H1 (cell line): Measurements from ENCODE around the gene DUS1L. TPM values are rescaled to one million over a fixed set of nuclear protein-coding genes. Genes with fewer than 3 reads are reported as not detected.

Source experiments
- CTCF ChIA-PET: fragments of 300-600 bp; sonication (Branson Sonifier 250); formaldehyde crosslinking; loops from one replicate; lab custom pipeline; 2021; ENCODE audit not compliant: partially characterized antibody; lab: Charles Lee
- POLR2A ChIA-PET: fragments of 300-600 bp; sonication (Branson Sonifier 250); formaldehyde crosslinking; loops from one replicate; lab custom pipeline; 2021; ENCODE audit warnings: inconsistent platforms; ENCODE audit not compliant: partially characterized antibody; lab: Charles Lee
- DNase-seq, 2 experiments: peaks; one replicate each; pipeline versions ENCODE4 v3.0.0 to v3.0.0-alpha.2; 2010 to 2022; ENCODE audit warnings: low spot score in 2 of 2, low read depth in 1 of 2, mixed read lengths in 1 of 2
- FAIRE-seq: peaks from 2 replicates; lab custom pipeline; 2011; peaks lifted over from hg19 to GRCh38; lab: Jason Lieb, UNC
- H2AFZ ChIP-seq: 2 replicates; pipeline ENCODE4 v1.8.1; 2012; ENCODE audit warnings: low read length, inconsistent platforms
- H2AK5ac ChIP-seq: 2 replicates; pipeline ENCODE4 v1.6.1; 2013; ENCODE audit warnings: low read depth, low read length
- H2BK120ac ChIP-seq: replicated peaks from 2 replicates; pipeline ENCODE3; 2013; ENCODE audit warnings: low read depth, low read length, inconsistent platforms
- H2BK12ac ChIP-seq: 2 replicates; pipeline ENCODE4 v1.6.1; 2013; ENCODE audit warnings: low read depth, low read length
- H2BK15ac ChIP-seq: 2 replicates; pipeline ENCODE4 v1.6.1; 2013; ENCODE audit warnings: low read length
- H2BK20ac ChIP-seq: 2 replicates; pipeline ENCODE4 v1.6.1; 2013; ENCODE audit warnings: low read length
- H2BK5ac ChIP-seq: 2 replicates; pipeline ENCODE4 v1.6.1; 2013; ENCODE audit warnings: low read depth, low read length
- H3K14ac ChIP-seq: 2 replicates; pipeline ENCODE4 v1.6.1; 2013; ENCODE audit warnings: inconsistent platforms; ENCODE audit not compliant: insufficient read length
- H3K18ac ChIP-seq: 2 replicates; pipeline ENCODE4 v1.6.1; 2013; ENCODE audit warnings: low read length; ENCODE audit errors: extremely low read depth
- H3K23ac ChIP-seq: 2 replicates; pipeline ENCODE4 v1.6.1; 2013; ENCODE audit warnings: inconsistent platforms; ENCODE audit not compliant: insufficient read length
- H3K23me2 ChIP-seq: 2 replicates; pipeline ENCODE4 v1.6.1; 2013; ENCODE audit warnings: low read depth, low read length
- H3K27ac ChIP-seq: 2 replicates; pipeline ENCODE4 v1.6.1; 2011; ENCODE audit warnings: low read depth, low read length, inconsistent platforms
- H3K27me3 ChIP-seq, 4 experiments: replicated peaks in 1 of 4; 1 replicate in 1 of 4; 2 replicates in 3 of 4; pipeline versions ENCODE4 v1.6.1 to v1.8.1; 2011 to 2013; ENCODE audit warnings: low read length in 3 of 4, mild to moderate bottlenecking in 3 of 4, inconsistent platforms in 2 of 4, mixed read lengths in 2 of 4, moderate library complexity in 1 of 4; ENCODE audit not compliant: control insufficient read depth in 3 of 4, insufficient read depth in 3 of 4; ENCODE audit errors: extremely low read depth in 1 of 4
- H3K36me3 ChIP-seq, 4 experiments: 2 replicates each; pipeline versions ENCODE4 v1.6.1 to v1.8.1; 2011 to 2013; ENCODE audit warnings: mild to moderate bottlenecking in 4 of 4, low read length in 3 of 4, moderate library complexity in 2 of 4, control low read depth in 1 of 4, inconsistent platforms in 1 of 4; ENCODE audit not compliant: insufficient read depth in 4 of 4, control insufficient read depth in 2 of 4
- H3K4ac ChIP-seq: replicated peaks from 2 replicates; pipeline ENCODE3; 2013; ENCODE audit warnings: low read length, low read depth, mixed read lengths, inconsistent platforms; ENCODE audit not compliant: insufficient read length
- H3K4me1 ChIP-seq, 4 experiments: replicated peaks in 1 of 4; 1 replicate in 1 of 4; 2 replicates in 3 of 4; pipeline versions ENCODE4 v1.6.1 to v1.8.1; 2011 to 2013; ENCODE audit warnings: low read length in 3 of 4, inconsistent platforms in 2 of 4, mixed read lengths in 1 of 4; ENCODE audit not compliant: insufficient read depth in 4 of 4, control insufficient read depth in 3 of 4
- H3K4me2 ChIP-seq, 2 experiments: 2 replicates each; pipeline versions ENCODE4 v1.6.1 to v1.8.1; 2011 to 2013; ENCODE audit warnings: low read depth in 2 of 2, low read length in 2 of 2, control low read depth in 1 of 2, inconsistent platforms in 1 of 2, mild to moderate bottlenecking in 1 of 2; ENCODE audit not compliant: insufficient read depth in 1 of 2
- H3K4me3 ChIP-seq, 4 experiments: fragments of 200-600, 300-600 bp in 1 of 4; sonication (generic), shearing (Covaris generic), sonication (Bioruptor Twin) in 1 of 4; 2 replicates each; pipeline versions ENCODE4 v1.5.1 to v1.8.1; 2011 to 2016; ENCODE audit warnings: low read length in 4 of 4, low read depth in 3 of 4, control low read depth in 2 of 4, inconsistent platforms in 2 of 4, mild to moderate bottlenecking in 2 of 4, mixed read lengths in 1 of 4, moderate library complexity in 1 of 4; ENCODE audit not compliant: insufficient read depth in 2 of 4; ENCODE audit errors: extremely low read depth in 1 of 4
- H3K56ac ChIP-seq: replicated peaks from 2 replicates; pipeline ENCODE3; 2013; ENCODE audit warnings: low read depth, mild to moderate bottlenecking, mixed read lengths, low read length, inconsistent platforms; ENCODE audit not compliant: insufficient read length
- H3K79me1 ChIP-seq: 2 replicates; pipeline ENCODE4 v1.6.1; 2013; ENCODE audit warnings: low read depth, low read length, control low read depth
- H3K79me2 ChIP-seq, 2 experiments: 2 replicates each; pipeline versions ENCODE4 v1.6.1 to v1.8.1; 2012 to 2013; ENCODE audit warnings: low read length in 2 of 2, mild to moderate bottlenecking in 2 of 2, inconsistent platforms in 1 of 2; ENCODE audit not compliant: insufficient read depth in 2 of 2, control insufficient read depth in 1 of 2
- H3K9ac ChIP-seq, 4 experiments: replicated peaks in 1 of 4; 1 replicate in 1 of 4; 2 replicates in 3 of 4; pipeline versions ENCODE4 v1.6.1 to v1.8.1; 2011 to 2013; ENCODE audit warnings: low read depth in 3 of 4, low read length in 3 of 4, control low read depth in 2 of 4, mild to moderate bottlenecking in 2 of 4, moderate library complexity in 2 of 4, inconsistent platforms in 1 of 4; ENCODE audit errors: extremely low read depth in 1 of 4
- H3K9me3 ChIP-seq, 2 experiments: 2 replicates each; pipeline versions ENCODE4 v1.6.1 to v1.8.1; 2012 to 2013; ENCODE audit warnings: mild to moderate bottlenecking in 2 of 2, moderate library complexity in 2 of 2, control low read depth in 1 of 2, inconsistent platforms in 1 of 2, low read depth in 1 of 2, low read length in 1 of 2, mixed read lengths in 1 of 2; ENCODE audit not compliant: insufficient read depth in 2 of 2
- H4K20me1 ChIP-seq, 2 experiments: replicated peaks in 1 of 2; 2 replicates each; pipeline versions ENCODE3 to v1.8.1; 2011 to 2013; ENCODE audit warnings: inconsistent platforms in 2 of 2, low read length in 2 of 2, mild to moderate bottlenecking in 1 of 2; ENCODE audit not compliant: insufficient read depth in 2 of 2, control insufficient read depth in 1 of 2
- H4K5ac ChIP-seq: 2 replicates; pipeline ENCODE4 v1.6.1; 2013; ENCODE audit warnings: low read length, low read depth, mixed read lengths, inconsistent platforms; ENCODE audit not compliant: insufficient read length
- H4K8ac ChIP-seq: 2 replicates; pipeline ENCODE4 v1.8.0; 2013; ENCODE audit warnings: mild to moderate bottlenecking, moderate library complexity, low read length, inconsistent platforms; ENCODE audit not compliant: insufficient read depth; ENCODE audit errors: extremely low read depth
- H4K91ac ChIP-seq: replicated peaks from 2 replicates; pipeline ENCODE3; 2013; ENCODE audit warnings: low read length, mixed read lengths, inconsistent platforms; ENCODE audit not compliant: insufficient read length
- GTF2F1 ChIP-seq: IDR thresholded peaks from 2 replicates; pipeline ENCODE4 v1.6.1; 2012; ENCODE audit warnings: low read depth, low read length, improper control_type of control experiment, borderline replicate concordance
- JUN ChIP-seq: IDR thresholded peaks from 2 replicates; pipeline ENCODE4 v1.6.1; 2011; ENCODE audit warnings: low read depth, mild to moderate bottlenecking, improper control_type of control experiment, low read length
- KDM1A ChIP-seq: fragments of 200-600, 300-600 bp; sonication (generic); IDR thresholded peaks from 2 replicates; pipeline ENCODE4 v1.7.1; 2016; ENCODE audit warnings: mild to moderate bottlenecking, low read length, borderline replicate concordance
- POLR2A ChIP-seq, 2 experiments: IDR thresholded peaks; 1 replicate in 1 of 2; 2 replicates in 1 of 2; pipeline ENCODE4 v1.6.1; 2011; ENCODE audit warnings: low read depth in 2 of 2, low read length in 2 of 2, mild to moderate bottlenecking in 2 of 2; ENCODE audit errors: control extremely low read depth in 1 of 2
- POLR2AphosphoS5 ChIP-seq: IDR thresholded peaks from 2 replicates; pipeline ENCODE4 v1.6.1; 2011; ENCODE audit warnings: low read depth, low read length
- SIN3A ChIP-seq, 2 experiments: IDR thresholded peaks in 1 of 2; conservative IDR thresholded peaks in 1 of 2; 2 replicates each; pipeline ENCODE4 v1.6.1; 2011 to 2012; ENCODE audit warnings: low read length in 2 of 2, improper control_type of control experiment in 1 of 2, low read depth in 1 of 2, mild to moderate bottlenecking in 1 of 2
- TCF12 ChIP-seq: IDR thresholded peaks from 2 replicates; pipeline ENCODE4 v1.6.1; 2011; ENCODE audit warnings: low read depth, mild to moderate bottlenecking, low read length
- YY1 ChIP-seq: IDR thresholded peaks from 2 replicates; pipeline ENCODE4 v1.6.1; 2011; ENCODE audit warnings: low read depth, mild to moderate bottlenecking, low read length
- WGBS, 2 experiments: shearing (Covaris generic) in 1 of 2; methylation state at CpG; one replicate each; pipeline versions ENCODE4 v1.1.6 to v1.1.7; 2013 to 2015; ENCODE audit warnings: low lambda C conversion rate in 2 of 2, mixed read lengths in 2 of 2, inconsistent platforms in 1 of 2, low coverage in 1 of 2, missing lambda C conversion rate in 1 of 2; ENCODE audit not compliant: insufficient replicate concordance in 2 of 2, insufficient coverage in 1 of 2, insufficient read length in 1 of 2; ENCODE audit errors: extremely low coverage in 1 of 2, missing lambda C conversion rate in 1 of 2; 5-methylcytosine and 5-hydroxymethylcytosine counted together
- polyA plus RNA-seq, 7 experiments: library from polyadenylated mRNA; depleted of rRNA in 3 of 7; stranded (reverse) in 5 of 7; unstranded in 2 of 7; fragments of >200 nt in 5 of 7; fragments of 200-250 nt in 2 of 7; gene quantifications; 1 replicate in 5 of 7; 2 replicates in 1 of 7; 4 replicates in 1 of 7; pipeline versions ENCODE4 v1.2.1 to v1.2.3, GENCODE V29; 2011 to 2013; ENCODE audit warnings: missing spikeins in 2 of 7, mixed read lengths in 2 of 7
- total RNA-seq: library from RNA; stranded (reverse); fragmentation: NEBNext Ultra II Directional; extraction: Animal tissue kit (Norgen Biotek cat#: 25700); gene quantifications from 2 replicates; pipeline ENCODE4 v1.2.1, GENCODE V29; 2021

DUS1L gene
- total and polyA plus RNA-seq, 2 of the 8 experiments (the other 6 are each of a cell fraction or from before 2014, with no cell fraction given): 34.5 to 69.1 TPM

- no peak overlapping the region for H4K91ac ChIP-seq
- no peak overlapping the region for H4K8ac ChIP-seq
- no peaks in the 10 kb centered on the region for H3K27me3 ChIP-seq
- no peak overlapping the region for H3K18ac ChIP-seq
- ChIA-PET CTCF (interaction anchor here (0.7 to 1.3 kb wide), 4 partner anchors 11 to 49 kb away, joined by 3 read pairs; no protein-coding TSS in a partner anchor), POLR2A (interaction anchor here (0.9 to 12.5 kb wide), 8 partner anchors 10 to 27 kb away, joined by 3 to 105 read pairs (median 4); partner anchors contain the start of genes FASN and GPS1)
- WGBS, 2 experiments: 96% methylated on average over 26 of the region's 47 CpGs; no CpG with 5 or more reads in 1 of the 2 experiments
- H3K23me2 ChIP-seq: no peaks in the 10 kb centered on the region
- no peak overlapping the region for H3K4ac ChIP-seq
- H3K9ac ChIP-seq: no peak overlapping the region
- no peaks in the 10 kb centered on the region for H3K9me3 ChIP-seq
- no peak overlapping the region for H2AK5ac ChIP-seq
- DNase-seq: no peak
- no peak overlapping the region for H2BK20ac ChIP-seq
- no peak overlapping the region for H2AFZ ChIP-seq
- H2BK5ac ChIP-seq: no peak overlapping the region
- H3K4me2 ChIP-seq: no peak overlapping the region
- H3K4me1 ChIP-seq: no peaks in the 10 kb centered on the region
- no peak overlapping the region for H3K4me3 ChIP-seq
- no peak overlapping the region for H2BK120ac ChIP-seq
- TF ChIP-seq KDM1A (no peak), POLR2A (IDR thresholded peaks at IDR 0.05; ENCODE audit: control extremely low read depth in 1 of 2, low read depth in 2 of 2, low read length in 2 of 2) (peak in 1 of 2 experiments; percentile 42; a peak in 1 of 3 replicates), JUN (no peak), TCF12 (no peak), GTF2F1 (no peak), SIN3A (conservative IDR thresholded peaks at IDR 0.05 in 1 of 2, IDR thresholded peaks at IDR 0.05 in 1 of 2; ENCODE audit: low read depth in 1 of 2, low read length in 2 of 2) (no peak), YY1 (no peak), POLR2AphosphoS5 (no peak)
- H3K56ac ChIP-seq: no peak overlapping the region
- H4K20me1 ChIP-seq: peaks cover 24 to 39% of the 10 kb centered on the region in 2 experiments
- H3K23ac ChIP-seq: no peak overlapping the region
- peaks cover 5% of the 10 kb centered on the region for H3K79me1 ChIP-seq
- H3K79me2 ChIP-seq: no peaks in the 10 kb centered on the region
- H4K5ac ChIP-seq: no peak overlapping the region
- FAIRE-seq: no peak
- H3K14ac ChIP-seq: no peak overlapping the region
- no peak overlapping the region for H2BK15ac ChIP-seq
- H2BK12ac ChIP-seq: no peak overlapping the region
- H3K36me3 ChIP-seq: peaks cover 40 to 64% (median 51%) of the 10 kb centered on the region in 4 experiments
- H3K27ac ChIP-seq: no peak overlapping the region
Observed at GRCh38 chr17:82079001-82079677, 13.5 kb upstream of the DUS1L start.
